GM12878 (cell line): ENCODE measurements around the gene SUSD6. TPM values are rescaled to one million over a fixed set of nuclear protein-coding genes. Genes with fewer than 3 reads are reported as not detected.

Experiments used
- ATAC-seq: fragments of 200-7000 bp; cut with Tn5 transposase; 3 replicates; pipeline ENCODE4 v1.9.1; 2020; ENCODE audit warnings: mild to moderate bottlenecking, moderate library complexity
- BruUV-seq: library from RNA; stranded (reverse); fragments of 400-500 nt; replicated peaks from 2 replicates; lab custom pipeline; 2021; lab: Mats Ljungman, UMichigan
- CTCF ChIA-PET: fragments of 300-600 bp; sonication (Branson Sonifier 250); formaldehyde crosslinking; extraction: SDS; loops from one replicate; lab custom pipeline; 2021; ENCODE audit warnings: inconsistent platforms; lab: Yijun Ruan, JAX
- POLR2A ChIA-PET: fragments of 350-600 bp; formaldehyde crosslinking; extraction: SDS; loops from one replicate; lab custom pipeline; 2021; ENCODE audit warnings: inconsistent platforms; lab: Charles Lee
- RAD21 ChIA-PET: fragments of 300-600 bp; sonication (Branson Sonifier 250); formaldehyde crosslinking; loops from one replicate; lab custom pipeline; 2023; ENCODE audit warnings: antibody characterized with exemption; ENCODE audit not compliant: unreplicated experiment; lab: Charles Lee
- SMC1A ChIA-PET: fragments of 300-600 bp; sonication (Branson Sonifier 250); formaldehyde crosslinking; loops from one replicate; lab custom pipeline; 2023; ENCODE audit not compliant: unreplicated experiment, uncharacterized antibody; lab: Charles Lee
- DNase-seq: peaks from one replicate; pipeline ENCODE4 v3.0.0-alpha.2; 2011; ENCODE audit warnings: low read depth, low spot score
- FAIRE-seq: peaks from 3 replicates; lab custom pipeline; 2011; peaks lifted over from hg19 to GRCh38; lab: Jason Lieb, UNC
- H2AFZ ChIP-seq: 2 replicates; pipeline ENCODE4 v1.6.0; 2011; ENCODE audit warnings: low read depth, low read length, control low read depth; ENCODE audit not compliant: control insufficient read depth
- H3K27ac ChIP-seq: 2 replicates; pipeline ENCODE4 v1.5.1; 2011; ENCODE audit warnings: control low read depth; ENCODE audit not compliant: control insufficient read depth, insufficient read depth
- H3K27me3 ChIP-seq, 2 experiments: replicated peaks in 1 of 2; 2 replicates each; pipeline versions ENCODE4 v1.6.0 to v1.6.1; 2011; ENCODE audit warnings: low read length in 1 of 2; ENCODE audit not compliant: control insufficient read depth in 2 of 2, insufficient read depth in 2 of 2
- H3K36me3 ChIP-seq, 2 experiments: 2 replicates each; pipeline ENCODE4 v1.5.1; 2011; ENCODE audit warnings: low read length in 1 of 2; ENCODE audit not compliant: control insufficient read depth in 2 of 2, insufficient read depth in 2 of 2
- H3K4me1 ChIP-seq: 2 replicates; pipeline ENCODE4 v1.6.1; 2011; ENCODE audit warnings: mild to moderate bottlenecking, low read length, moderate library complexity, mixed read lengths; ENCODE audit not compliant: control insufficient read depth, insufficient read depth
- H3K4me2 ChIP-seq: 2 replicates; pipeline ENCODE4 v1.6.0; 2011; ENCODE audit warnings: control low read depth; ENCODE audit not compliant: control insufficient read depth, insufficient read depth
- H3K4me3 ChIP-seq: fragments of 200-600 bp; sonication (generic); 2 replicates; pipeline ENCODE4 v1.5.1; 2016
- H3K79me2 ChIP-seq: 2 replicates; pipeline ENCODE4 v1.6.0; 2011; ENCODE audit warnings: low read length; ENCODE audit not compliant: control insufficient read depth, insufficient read depth
- H3K9ac ChIP-seq: 2 replicates; pipeline ENCODE4 v1.8.0; 2011; ENCODE audit warnings: low read length, control low read depth, mixed read lengths; ENCODE audit not compliant: control insufficient read depth, insufficient read depth
- H3K9me3 ChIP-seq: replicated peaks from 3 replicates; pipeline ENCODE4 v1.5.1; 2011; ENCODE audit warnings: mild to moderate bottlenecking, low read length; ENCODE audit not compliant: control insufficient read depth, insufficient read depth
- H4K20me1 ChIP-seq: 2 replicates; pipeline ENCODE4 v1.6.0; 2011; ENCODE audit not compliant: control insufficient read depth, insufficient read depth
- RUNX3 ChIP-seq: IDR thresholded peaks from 2 replicates; pipeline ENCODE4 v1.6.1; 2012; ENCODE audit warnings: low read length, inconsistent platforms
- SMC3 ChIP-seq: IDR thresholded peaks from 2 replicates; pipeline ENCODE4 v1.6.1; 2011; ENCODE audit warnings: low read length, improper control_type of control experiment, borderline replicate concordance
- WGBS: methylation state at CpG from one replicate; pipeline ENCODE4 v1.1.6; 2016; ENCODE audit warnings: low lambda C conversion rate; ENCODE audit not compliant: insufficient replicate concordance, insufficient coverage; ENCODE audit errors: missing lambda C conversion rate; 5-methylcytosine and 5-hydroxymethylcytosine counted together
- in situ Hi-C: fragments of 300-500 bp; cut with MboI; formaldehyde crosslinking; loops from 9 replicates; pipeline ENCODE4 v1.14.3; 2018; ENCODE audit warnings: mixed read lengths
- intact Hi-C: fragments of 100-400 bp; cut with micrococcal nuclease; formaldehyde crosslinking; loops from one replicate; pipeline ENCODE4 v1.14.2; 2022; ENCODE audit not compliant: unreplicated experiment
- polyA plus RNA-seq, 11 experiments: library from polyadenylated mRNA; depleted of rRNA in 4 of 11; unstranded in 6 of 11; stranded (reverse) in 5 of 11; fragments of >200 nt; fragmentation: Nextera tagmentation in 4 of 11; fragmentation: Illumina TruSeq in 1 of 11; extraction: Ambion mirVana in 4 of 11; extraction: Trizol in 1 of 11; gene quantifications; 1 replicate in 1 of 11; 2 replicates in 10 of 11; pipeline versions ENCODE4 v1.2.1 to v1.2.3, GENCODE V29; 2011 to 2016; ENCODE audit warnings: inconsistent platforms in 2 of 11, missing spikeins in 2 of 11, low read depth in 1 of 11
- total RNA-seq, 4 experiments: library from RNA; depleted of rRNA in 3 of 4; stranded (reverse); fragments of >200 nt in 3 of 4; fragmentation: Illumina TruSeq in 1 of 4; extraction: Trizol in 1 of 4; gene quantifications; 2 replicates each; pipeline versions ENCODE4 v1.2.1 to v1.2.3, GENCODE V29; 2013 to 2021
- TF ChIP-seq, protein P1 (sequence below): fragments of 450-650 bp; IDR thresholded peaks from 2 replicates; pipeline ENCODE4 v1.6.1; 2016; ENCODE audit warnings: mild to moderate bottlenecking, moderate library complexity, borderline replicate concordance
- TF ChIP-seq, protein P2 (sequence below): IDR thresholded peaks from 2 replicates; pipeline ENCODE4 v1.6.1; 2012; ENCODE audit warnings: mild to moderate bottlenecking, low read depth, low read length

SUSD6 gene
- total and polyA plus RNA-seq, 10 of the 15 experiments (the other 5 are each of a cell fraction or from before 2014, with no cell fraction given), result 6.6 to 39.8 (median 20.2) TPM

DNA sequence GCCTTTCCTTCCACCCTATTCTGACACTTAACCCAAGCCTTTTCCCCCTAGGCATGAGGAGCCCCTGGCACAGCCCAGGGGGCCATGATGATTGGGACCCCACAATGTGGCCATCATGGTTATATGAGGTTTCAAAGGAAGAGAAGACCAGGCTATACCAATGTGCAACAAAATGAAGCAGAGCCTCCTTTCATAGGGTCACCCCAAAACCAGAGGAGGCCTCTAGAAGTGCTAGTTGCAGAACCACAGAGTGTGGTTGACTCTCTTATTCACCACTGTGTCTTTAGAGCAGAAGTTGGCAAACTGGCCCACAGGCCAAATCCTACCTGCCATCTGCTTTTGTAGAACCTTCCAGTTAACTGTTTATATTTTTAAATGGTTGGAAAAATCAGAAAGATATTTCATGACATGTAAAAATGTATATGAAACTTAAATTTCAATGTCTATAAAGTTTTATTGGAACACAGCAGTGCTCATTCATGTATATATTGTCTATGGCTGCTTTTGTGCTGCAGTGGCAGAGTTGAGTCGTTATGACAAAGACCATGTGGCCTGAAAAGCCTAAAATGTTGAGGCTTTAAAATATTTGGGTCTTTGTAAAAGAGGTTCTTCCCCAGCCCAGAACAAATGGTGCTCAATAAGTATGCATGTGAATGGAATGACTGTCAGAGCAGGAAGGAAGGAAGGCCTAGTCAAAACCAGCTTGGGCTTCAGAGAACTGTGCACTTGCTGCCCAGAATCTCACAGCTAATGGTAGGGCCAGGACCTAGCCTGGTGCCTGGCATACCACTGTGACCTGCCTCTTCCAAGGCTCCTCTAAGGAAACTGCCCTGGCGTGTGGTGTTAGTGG is 49.2 kb downstream of the SUSD6 start:
- ATAC-seq (no peak), DNase-seq (no peak), FAIRE-seq (no peak)
- Histone ChIP-seq H4K20me1 (no peaks in the 10 kb centered on the region), H3K79me2 (peaks cover 79% of the 10 kb centered on the region), H3K9ac (no peak overlapping the region), H3K4me2 (no peak overlapping the region), H3K4me3 (no peak overlapping the region), H3K36me3 (peaks cover 13 to 30% of the 10 kb centered on the region in 2 experiments; a peak in 3 of 4 replicates), H3K4me1 (peaks cover 24% of the 10 kb centered on the region), H2AFZ (no peak overlapping the region), H3K27ac (no peak overlapping the region), H3K27me3 (no peaks in the 10 kb centered on the region), H3K9me3 (no peaks in the 10 kb centered on the region)
- SMC1A ChIA-PET, result interaction anchor here (1.9 to 2.3 kb wide), 2 partner anchors 8 to 12 kb away, joined by 10 to 11 read pairs; no protein-coding TSS in a partner anchor
- in situ Hi-C loops (loop anchor here (10.0 kb wide), 1 partner anchor 46 kb away; the partner anchor contains the start of gene SUSD6), intact Hi-C loops (no loop called here)
- TF ChIP-seq SMC3 (no peak), RUNX3 (peak; percentile 34)
- TF ChIP-seq, protein P1, sequence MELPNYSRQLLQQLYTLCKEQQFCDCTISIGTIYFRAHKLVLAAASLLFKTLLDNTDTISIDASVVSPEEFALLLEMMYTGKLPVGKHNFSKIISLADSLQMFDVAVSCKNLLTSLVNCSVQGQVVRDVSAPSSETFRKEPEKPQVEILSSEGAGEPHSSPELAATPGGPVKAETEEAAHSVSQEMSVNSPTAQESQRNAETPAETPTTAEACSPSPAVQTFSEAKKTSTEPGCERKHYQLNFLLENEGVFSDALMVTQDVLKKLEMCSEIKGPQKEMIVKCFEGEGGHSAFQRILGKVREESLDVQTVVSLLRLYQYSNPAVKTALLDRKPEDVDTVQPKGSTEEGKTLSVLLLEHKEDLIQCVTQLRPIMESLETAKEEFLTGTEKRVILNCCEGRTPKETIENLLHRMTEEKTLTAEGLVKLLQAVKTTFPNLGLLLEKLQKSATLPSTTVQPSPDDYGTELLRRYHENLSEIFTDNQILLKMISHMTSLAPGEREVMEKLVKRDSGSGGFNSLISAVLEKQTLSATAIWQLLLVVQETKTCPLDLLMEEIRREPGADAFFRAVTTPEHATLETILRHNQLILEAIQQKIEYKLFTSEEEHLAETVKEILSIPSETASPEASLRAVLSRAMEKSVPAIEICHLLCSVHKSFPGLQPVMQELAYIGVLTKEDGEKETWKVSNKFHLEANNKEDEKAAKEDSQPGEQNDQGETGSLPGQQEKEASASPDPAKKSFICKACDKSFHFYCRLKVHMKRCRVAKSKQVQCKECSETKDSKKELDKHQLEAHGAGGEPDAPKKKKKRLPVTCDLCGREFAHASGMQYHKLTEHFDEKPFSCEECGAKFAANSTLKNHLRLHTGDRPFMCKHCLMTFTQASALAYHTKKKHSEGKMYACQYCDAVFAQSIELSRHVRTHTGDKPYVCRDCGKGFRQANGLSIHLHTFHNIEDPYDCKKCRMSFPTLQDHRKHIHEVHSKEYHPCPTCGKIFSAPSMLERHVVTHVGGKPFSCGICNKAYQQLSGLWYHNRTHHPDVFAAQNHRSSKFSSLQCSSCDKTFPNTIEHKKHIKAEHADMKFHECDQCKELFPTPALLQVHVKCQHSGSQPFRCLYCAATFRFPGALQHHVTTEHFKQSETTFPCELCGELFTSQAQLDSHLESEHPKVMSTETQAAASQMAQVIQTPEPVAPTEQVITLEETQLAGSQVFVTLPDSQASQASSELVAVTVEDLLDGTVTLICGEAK, result peak; percentile 77
- TF ChIP-seq, protein P2, sequence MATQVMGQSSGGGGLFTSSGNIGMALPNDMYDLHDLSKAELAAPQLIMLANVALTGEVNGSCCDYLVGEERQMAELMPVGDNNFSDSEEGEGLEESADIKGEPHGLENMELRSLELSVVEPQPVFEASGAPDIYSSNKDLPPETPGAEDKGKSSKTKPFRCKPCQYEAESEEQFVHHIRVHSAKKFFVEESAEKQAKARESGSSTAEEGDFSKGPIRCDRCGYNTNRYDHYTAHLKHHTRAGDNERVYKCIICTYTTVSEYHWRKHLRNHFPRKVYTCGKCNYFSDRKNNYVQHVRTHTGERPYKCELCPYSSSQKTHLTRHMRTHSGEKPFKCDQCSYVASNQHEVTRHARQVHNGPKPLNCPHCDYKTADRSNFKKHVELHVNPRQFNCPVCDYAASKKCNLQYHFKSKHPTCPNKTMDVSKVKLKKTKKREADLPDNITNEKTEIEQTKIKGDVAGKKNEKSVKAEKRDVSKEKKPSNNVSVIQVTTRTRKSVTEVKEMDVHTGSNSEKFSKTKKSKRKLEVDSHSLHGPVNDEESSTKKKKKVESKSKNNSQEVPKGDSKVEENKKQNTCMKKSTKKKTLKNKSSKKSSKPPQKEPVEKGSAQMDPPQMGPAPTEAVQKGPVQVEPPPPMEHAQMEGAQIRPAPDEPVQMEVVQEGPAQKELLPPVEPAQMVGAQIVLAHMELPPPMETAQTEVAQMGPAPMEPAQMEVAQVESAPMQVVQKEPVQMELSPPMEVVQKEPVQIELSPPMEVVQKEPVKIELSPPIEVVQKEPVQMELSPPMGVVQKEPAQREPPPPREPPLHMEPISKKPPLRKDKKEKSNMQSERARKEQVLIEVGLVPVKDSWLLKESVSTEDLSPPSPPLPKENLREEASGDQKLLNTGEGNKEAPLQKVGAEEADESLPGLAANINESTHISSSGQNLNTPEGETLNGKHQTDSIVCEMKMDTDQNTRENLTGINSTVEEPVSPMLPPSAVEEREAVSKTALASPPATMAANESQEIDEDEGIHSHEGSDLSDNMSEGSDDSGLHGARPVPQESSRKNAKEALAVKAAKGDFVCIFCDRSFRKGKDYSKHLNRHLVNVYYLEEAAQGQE, result no peak
- POLR2A ChIA-PET, result interaction anchor here (1.2 kb wide), 1 partner anchor 46 kb away, joined by 3 read pairs; no protein-coding TSS in a partner anchor
- CTCF ChIA-PET, result no interaction called here
- WGBS, result 54% methylated on average over 2 of the region's 2 CpGs
- BruUV-seq, result no TSS peak
- RAD21 ChIA-PET, result no interaction called here
